B cell (primary cell): ENCODE data around the gene SGF29. TPM values are rescaled to one million over a fixed set of nuclear protein-coding genes. Genes with fewer than 3 reads are reported as not detected.

Source experiments
- ATAC-seq: fragments of 200-7000 bp; cut with Tn5 transposase; one replicate; pipeline ENCODE4 v1.10.0; 2021; ENCODE audit warnings: low read depth, mild to moderate bottlenecking, moderate number of reproducible peaks, moderate library complexity
- CTCF ChIA-PET: fragments of 350-600 bp; sonication (Branson Sonifier 250); formaldehyde crosslinking; loops from one replicate; lab custom pipeline; 2021; ENCODE audit warnings: antibody characterized with exemption, inconsistent platforms; lab: Charles Lee
- POLR2A ChIA-PET: fragments of 350-600 bp; sonication (Branson Sonifier 250); formaldehyde crosslinking; loops from one replicate; lab custom pipeline; 2021; ENCODE audit warnings: antibody characterized with exemption; lab: Charles Lee
- DNase-seq: peaks from one replicate; pipeline ENCODE4 v3.0.0; 2013
- H2AFZ ChIP-seq: 2 replicates; pipeline ENCODE4 v1.6.1; 2012; ENCODE audit warnings: mild to moderate bottlenecking, low read depth, low read length; ENCODE audit not compliant: insufficient read depth, poor library complexity, severe bottlenecking
- H3K27ac ChIP-seq, 2 donors: 1 replicate in 1 of 2; 2 replicates in 1 of 2; pipeline ENCODE4 v1.5.1; 2012 to 2013; ENCODE audit warnings: low read length in 2 of 2, mild to moderate bottlenecking in 2 of 2, moderate library complexity in 1 of 2
- H3K27me3 ChIP-seq, 4 experiments: fragments of 200-600 bp in 1 of 4; sonication (generic) in 1 of 4; replicated peaks in 1 of 4; 1 replicate in 2 of 4; 2 replicates in 2 of 4; pipeline versions ENCODE4 v1.6.1 to v1.7.0; 2013 to 2016; ENCODE audit warnings: low read length in 3 of 4, mild to moderate bottlenecking in 2 of 4, mixed read lengths in 1 of 4, moderate library complexity in 1 of 4; ENCODE audit not compliant: insufficient read depth in 4 of 4, control insufficient read depth in 3 of 4; ENCODE audit errors: control extremely low read depth in 1 of 4
- H3K36me3 ChIP-seq, 2 experiments: replicated peaks in 1 of 2; 1 replicate in 1 of 2; 2 replicates in 1 of 2; pipeline versions ENCODE4 v1.6.1 to v1.7.1; 2013; ENCODE audit warnings: low read length in 1 of 2; ENCODE audit not compliant: insufficient read depth in 2 of 2, control insufficient read depth in 1 of 2; ENCODE audit errors: control extremely low read depth in 1 of 2, extremely low read depth in 1 of 2
- H3K4me1 ChIP-seq, 2 donors: fragments of 200-600 bp in 1 of 2; sonication (generic) in 1 of 2; 1 replicate in 1 of 2; 2 replicates in 1 of 2; pipeline versions ENCODE4 v1.5.1 to v1.6.1; 2013 to 2017; ENCODE audit warnings: low read length in 2 of 2; ENCODE audit not compliant: control insufficient read depth in 2 of 2, insufficient read depth in 2 of 2
- H3K4me2 ChIP-seq: replicated peaks from 2 replicates; pipeline ENCODE3; 2012; ENCODE audit warnings: mild to moderate bottlenecking, low read depth, low read length; ENCODE audit not compliant: poor library complexity, severe bottlenecking
- H3K4me3 ChIP-seq, 5 experiments: fragments of 200-600 bp in 1 of 5; sonication (generic) in 1 of 5; 1 replicate in 3 of 5; 2 replicates in 2 of 5; pipeline versions ENCODE4 v1.5.1 to v1.7.0; 2011 to 2016; ENCODE audit warnings: low read length in 4 of 5, mild to moderate bottlenecking in 4 of 5, low read depth in 2 of 5, control low read depth in 1 of 5, moderate library complexity in 1 of 5; ENCODE audit not compliant: insufficient read depth in 1 of 5; ENCODE audit errors: control extremely low read depth in 1 of 5, extremely low read depth in 1 of 5
- H3K79me2 ChIP-seq: fragments of 200-600 bp; sonication (generic); one replicate; pipeline ENCODE4 v1.6.0; 2016; ENCODE audit warnings: low read length; ENCODE audit not compliant: control insufficient read depth, insufficient read depth
- H3K9ac ChIP-seq: fragments of 200-600 bp; sonication (generic); 2 replicates; pipeline ENCODE4 v1.6.1; 2017; ENCODE audit warnings: mild to moderate bottlenecking, low read length, moderate library complexity
- H3K9me3 ChIP-seq, 3 donors: one replicate each; pipeline versions ENCODE4 v1.6.1 to v1.7.1; 2013; ENCODE audit warnings: low read length in 2 of 3; ENCODE audit not compliant: control insufficient read depth in 2 of 3, insufficient read depth in 1 of 3; ENCODE audit errors: control extremely low read depth in 1 of 3
- H4K20me1 ChIP-seq: 2 replicates; pipeline ENCODE4 v1.6.0; 2012; ENCODE audit warnings: mild to moderate bottlenecking, low read length; ENCODE audit not compliant: insufficient read depth, control insufficient read depth, poor library complexity, severe bottlenecking
- H3K27ac Mint-ChIP-seq: one replicate; pipeline ENCODE4 v1.8.0; 2021; ENCODE audit warnings: mixed read lengths
- H3K27me3 Mint-ChIP-seq: one replicate; pipeline ENCODE4 v1.8.0; 2021; ENCODE audit warnings: mixed read lengths
- H3K4me1 Mint-ChIP-seq: one replicate; pipeline ENCODE4 v1.8.0; 2021; ENCODE audit warnings: mixed read lengths
- H3K4me3 Mint-ChIP-seq: one replicate; pipeline ENCODE4 v1.8.0; 2021; ENCODE audit warnings: mixed read lengths
- H3K9me3 Mint-ChIP-seq: one replicate; pipeline ENCODE4 v1.8.0; 2022; ENCODE audit warnings: mixed read lengths; ENCODE audit not compliant: insufficient read depth
- EZH2 ChIP-seq: IDR thresholded peaks from 2 replicates; pipeline ENCODE4 v1.6.1; 2012; ENCODE audit warnings: borderline replicate concordance, low read depth, mild to moderate bottlenecking, moderate library complexity, low read length; ENCODE audit not compliant: insufficient read depth, poor library complexity, severe bottlenecking
- WGBS: methylation state at CpG from one replicate; pipeline ENCODE4 v1.1.5; 2013; ENCODE audit warnings: missing lambda C conversion rate; ENCODE audit not compliant: insufficient coverage; 5-methylcytosine and 5-hydroxymethylcytosine counted together
- intact Hi-C: fragments of 100-400 bp; cut with micrococcal nuclease; formaldehyde crosslinking; loops from one replicate; pipeline ENCODE4 v1.10.0; 2022
- polyA plus RNA-seq: library from polyadenylated mRNA; depleted of rRNA; stranded (reverse); fragments of >200 nt; gene quantifications from 2 replicates; pipeline ENCODE4 v1.2.3, GENCODE V29; 2012
- total RNA-seq, 2 donors: library from RNA; stranded (reverse); fragments of 120-200 nt in 1 of 2; gene quantifications; 1 replicate in 1 of 2; 2 replicates in 1 of 2; pipeline versions ENCODE4 v1.2.3 to v1.2.4, GENCODE V29; 2013 to 2022
- TF ChIP-seq, protein P1 (sequence below): fragments of 200-600 bp; IDR thresholded peaks from one replicate; pipeline ENCODE4 v1.8.0; 2022; ENCODE audit warnings: antibody characterized with exemption, mild to moderate bottlenecking

SGF29 gene
- total and polyA plus RNA-seq, 2 donors (not counting 1 experiment from before 2014, with no cell fraction given): 24.0 to 52.9 TPM

DNA sequence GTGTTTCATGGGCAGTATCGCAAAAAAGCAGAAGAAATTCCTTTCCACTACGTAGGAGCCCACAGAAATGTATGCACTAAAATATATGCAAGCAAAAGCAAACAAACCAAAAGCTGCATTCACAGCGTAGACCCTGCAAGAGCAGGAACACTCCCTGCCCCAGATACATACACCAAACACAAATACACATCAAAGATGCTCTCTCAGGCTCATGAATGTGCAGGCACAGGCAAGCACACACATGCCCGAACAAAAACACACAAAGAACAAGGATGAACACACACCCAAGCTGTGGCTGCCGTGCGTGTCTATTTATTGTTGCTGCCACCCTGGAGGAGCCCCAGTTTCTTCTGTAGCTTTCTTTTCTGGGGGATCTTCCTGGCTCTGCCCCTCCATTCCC lies 16.6 kb upstream of the SGF29 start:
- DNase-seq (no peak), ATAC-seq (no peak)
- Mint-ChIP-seq H3K9me3 (no peaks in the 10 kb centered on the region), H3K4me3 (no peak overlapping the region), H3K27ac (no peak overlapping the region), H3K4me1 (no peaks in the 10 kb centered on the region), H3K27me3 (peaks cover 9% of the 10 kb centered on the region)
- Histone ChIP-seq H3K4me1 (no peaks in the 10 kb centered on the region), H2AFZ (no peak overlapping the region), H3K27ac (no peak overlapping the region), H4K20me1 (no peaks in the 10 kb centered on the region), H3K36me3 (no peaks in the 10 kb centered on the region), H3K4me3 (no peak overlapping the region), H3K9me3 (no peaks in the 10 kb centered on the region), H3K4me2 (no peak overlapping the region), H3K79me2 (no peaks in the 10 kb centered on the region), H3K9ac (no peak overlapping the region), H3K27me3 (peaks cover 0 to 2% (median 0%) of the 10 kb centered on the region in 4 experiments)
- POLR2A ChIA-PET: no interaction called here
- intact Hi-C loops: no loop called here
- TF ChIP-seq, protein P1, sequence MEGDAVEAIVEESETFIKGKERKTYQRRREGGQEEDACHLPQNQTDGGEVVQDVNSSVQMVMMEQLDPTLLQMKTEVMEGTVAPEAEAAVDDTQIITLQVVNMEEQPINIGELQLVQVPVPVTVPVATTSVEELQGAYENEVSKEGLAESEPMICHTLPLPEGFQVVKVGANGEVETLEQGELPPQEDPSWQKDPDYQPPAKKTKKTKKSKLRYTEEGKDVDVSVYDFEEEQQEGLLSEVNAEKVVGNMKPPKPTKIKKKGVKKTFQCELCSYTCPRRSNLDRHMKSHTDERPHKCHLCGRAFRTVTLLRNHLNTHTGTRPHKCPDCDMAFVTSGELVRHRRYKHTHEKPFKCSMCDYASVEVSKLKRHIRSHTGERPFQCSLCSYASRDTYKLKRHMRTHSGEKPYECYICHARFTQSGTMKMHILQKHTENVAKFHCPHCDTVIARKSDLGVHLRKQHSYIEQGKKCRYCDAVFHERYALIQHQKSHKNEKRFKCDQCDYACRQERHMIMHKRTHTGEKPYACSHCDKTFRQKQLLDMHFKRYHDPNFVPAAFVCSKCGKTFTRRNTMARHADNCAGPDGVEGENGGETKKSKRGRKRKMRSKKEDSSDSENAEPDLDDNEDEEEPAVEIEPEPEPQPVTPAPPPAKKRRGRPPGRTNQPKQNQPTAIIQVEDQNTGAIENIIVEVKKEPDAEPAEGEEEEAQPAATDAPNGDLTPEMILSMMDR: no peak
- no peak for TF ChIP-seq EZH2
- 83% methylated on average over 6 of the region's 6 CpGs for WGBS
- CTCF ChIA-PET: no interaction called here

DNA sequence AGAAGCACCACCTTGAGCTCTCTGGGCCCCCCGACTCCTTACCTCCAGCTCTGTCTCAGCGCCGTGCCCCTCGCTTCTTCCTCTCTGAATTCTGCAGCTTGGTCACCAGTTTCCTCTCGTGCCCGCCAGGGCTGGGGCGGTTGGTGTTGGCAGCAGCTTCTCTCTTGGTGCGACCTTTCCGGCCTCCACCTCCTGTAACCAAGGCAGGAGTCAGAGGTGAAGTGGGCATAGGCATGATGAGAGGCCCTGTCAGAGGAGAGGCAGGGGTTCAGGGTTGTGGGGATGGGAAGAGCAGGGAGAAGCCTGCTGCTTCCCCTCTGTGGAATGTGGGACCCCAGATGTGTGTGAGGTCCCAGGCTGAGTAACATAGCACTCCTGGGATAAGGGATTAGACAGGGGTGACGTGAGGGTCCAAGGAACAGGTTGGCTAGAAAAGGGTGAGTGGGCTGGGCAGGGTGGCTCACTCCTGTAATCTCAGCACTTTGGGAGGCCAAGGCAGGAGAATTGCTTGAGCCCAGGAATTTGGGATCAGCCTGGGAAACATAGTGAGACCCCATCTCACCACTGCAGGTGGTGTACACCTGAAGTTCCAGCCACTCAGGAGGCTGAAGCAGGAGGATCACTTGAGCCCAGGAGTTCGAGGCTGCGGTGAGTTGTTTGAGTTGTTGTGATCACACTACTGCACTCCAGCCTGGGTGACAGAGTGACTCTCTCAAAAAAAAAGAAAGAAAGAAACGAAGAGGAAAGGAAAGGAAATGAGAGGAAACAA lies 15.6 kb upstream of the SGF29 start:
- Mint-ChIP-seq H3K9me3 (no peaks in the 10 kb centered on the region), H3K4me3 (no peak overlapping the region), H3K4me1 (peaks cover 7% of the 10 kb centered on the region), H3K27ac (no peak overlapping the region), H3K27me3 (peaks cover 17% of the 10 kb centered on the region)
- no peak for DNase-seq
- ATAC-seq: no peak
- CTCF ChIA-PET: no interaction called here
- intact Hi-C loops: no loop called here
- H4K20me1 ChIP-seq: no peaks in the 10 kb centered on the region
- H2AFZ ChIP-seq: no peak overlapping the region
- H3K27me3 ChIP-seq: peaks cover 0 to 2% (median 0%) of the 10 kb centered on the region in 4 experiments
- no peak overlapping the region for H3K27ac ChIP-seq
- no peak for TF ChIP-seq EZH2
- TF ChIP-seq, protein P1: no peak
- H3K9ac ChIP-seq: no peak overlapping the region
- H3K79me2 ChIP-seq: no peaks in the 10 kb centered on the region
- H3K4me3 ChIP-seq: no peak overlapping the region
- H3K9me3 ChIP-seq: no peaks in the 10 kb centered on the region
- POLR2A ChIA-PET: no interaction called here
- no peaks in the 10 kb centered on the region for H3K36me3 ChIP-seq
- peaks cover 0 to 6% of the 10 kb centered on the region in 2 donors for H3K4me1 ChIP-seq
- 95% methylated on average over 12 of the region's 13 CpGs for WGBS
- no peak overlapping the region for H3K4me2 ChIP-seq
